RWPE1 (cell line): ENCODE measurements around the gene FAM174A.

Experiments
- CTCF ChIA-PET: fragments of 350-600 bp; sonication (Branson Sonifier 250); formaldehyde crosslinking; extraction: SDS; loops from one replicate; lab custom pipeline; 2021; lab: Yijun Ruan, JAX
- POLR2A ChIA-PET: fragments of 400-600 bp; formaldehyde crosslinking; extraction: SDS; loops from one replicate; lab custom pipeline; 2020; ENCODE audit warnings: antibody characterized with exemption; ENCODE audit not compliant: low non-redundant PET; lab: Yijun Ruan, JAX
- DNase-seq: peaks from one replicate; pipeline ENCODE4 v3.0.0; 2012; ENCODE audit warnings: low spot score
- H3K27ac ChIP-seq: fragments of 450-650 bp; 2 replicates; pipeline ENCODE4 v1.5.1; 2017
- CTCF ChIP-seq: fragments of 450-650 bp; conservative IDR thresholded peaks from 2 replicates; pipeline ENCODE4 v1.5.1; 2017; ENCODE audit warnings: low read depth, mild to moderate bottlenecking

FAM174A gene

GRCh38 chr5:100616981-100617380, 81.8 kb downstream of the FAM174A start:
- ChIA-PET POLR2A (no interaction called here), CTCF (no interaction called here)
- no peak overlapping the region for H3K27ac ChIP-seq
- TF ChIP-seq CTCF = no peak
- DNase-seq = no peak

- peak; percentile 42 for DNase-seq
- ChIA-PET CTCF (interaction anchor here (0.6 to 1.3 kb wide), 5 partner anchors 11 to 148 kb away, joined by 3 read pairs; no protein-coding TSS in a partner anchor), POLR2A (no interaction called here)
- no peak overlapping the region for H3K27ac ChIP-seq
- peak; percentile 63 for TF ChIP-seq CTCF
Observed at GRCh38 chr5:100623719-100624118, 88.5 kb downstream of the FAM174A start.

- ChIA-PET POLR2A (no interaction called here), CTCF (no interaction called here)
- DNase-seq = no peak
Observed at GRCh38 chr5:100634937-100635534, 99.9 kb downstream of the FAM174A start.

More at GRCh38 chr5:100634937-100635534, 99.9 kb downstream of the FAM174A start:
- no peak overlapping the region for H3K27ac ChIP-seq
- no peak for TF ChIP-seq CTCF
